GM12801 (cell line): ENCODE data around the gene ANKRD31.

ENCODE experiments used
- CTCF ChIP-seq: IDR thresholded peaks from one replicate; pipeline ENCODE4 v1.5.1; 2011; ENCODE audit warnings: control low read depth; ENCODE audit not compliant: insufficient read length; ENCODE audit errors: extremely low read depth

ANKRD31 gene

DNA sequence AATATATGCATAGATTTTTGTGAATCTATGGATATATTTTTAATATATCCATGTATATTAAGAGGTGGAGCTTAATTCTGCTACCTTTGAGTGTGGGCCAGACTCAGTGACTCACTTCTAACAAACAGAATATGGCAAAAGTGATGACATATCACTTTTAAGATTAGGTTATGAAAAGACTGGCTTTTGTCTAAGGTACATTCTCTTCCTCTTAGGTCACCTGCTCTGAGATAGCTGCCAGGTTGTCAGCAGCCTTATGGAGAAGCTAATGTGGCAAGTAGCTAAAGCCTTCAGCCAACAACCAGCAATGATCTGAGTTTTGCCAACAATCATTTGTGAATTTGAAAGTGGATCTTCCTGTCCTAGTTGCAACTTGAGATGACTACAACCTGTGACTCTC lies 83.8 kb downstream of the ANKRD31 start:
- TF ChIP-seq CTCF, result no peak

- TF ChIP-seq CTCF, result no peak
Observed at GRCh38 chr5:75148051-75148450, 88.6 kb downstream of the ANKRD31 start.

DNA sequence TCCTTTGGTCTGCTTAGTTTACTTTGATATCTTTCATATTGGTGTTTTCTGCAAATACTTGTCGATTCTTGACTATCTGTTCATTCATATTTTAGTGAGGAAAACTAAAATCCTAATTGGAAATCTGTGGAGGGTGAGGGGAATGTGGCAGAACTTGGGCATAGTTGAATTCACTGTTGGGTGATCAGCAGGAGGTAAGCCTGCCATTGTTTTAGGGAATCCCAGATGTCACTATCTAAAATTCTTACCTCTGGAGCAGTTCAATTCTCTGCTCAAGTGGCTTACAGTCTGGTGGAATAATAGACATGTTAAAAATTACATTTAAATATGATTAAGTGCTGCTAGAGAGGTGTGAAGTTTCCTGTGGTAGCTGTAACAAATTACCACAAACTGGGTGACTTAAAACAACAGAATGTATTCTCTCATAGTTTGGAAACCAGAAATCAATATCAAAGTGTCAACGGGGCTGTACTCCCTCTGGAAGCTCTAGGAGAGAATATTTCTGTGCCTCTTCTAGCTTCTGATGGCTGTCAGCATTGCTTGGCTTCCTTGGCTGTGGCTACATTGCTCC lies 94.0 kb downstream of the ANKRD31 start:
- no peak for TF ChIP-seq CTCF

DNA sequence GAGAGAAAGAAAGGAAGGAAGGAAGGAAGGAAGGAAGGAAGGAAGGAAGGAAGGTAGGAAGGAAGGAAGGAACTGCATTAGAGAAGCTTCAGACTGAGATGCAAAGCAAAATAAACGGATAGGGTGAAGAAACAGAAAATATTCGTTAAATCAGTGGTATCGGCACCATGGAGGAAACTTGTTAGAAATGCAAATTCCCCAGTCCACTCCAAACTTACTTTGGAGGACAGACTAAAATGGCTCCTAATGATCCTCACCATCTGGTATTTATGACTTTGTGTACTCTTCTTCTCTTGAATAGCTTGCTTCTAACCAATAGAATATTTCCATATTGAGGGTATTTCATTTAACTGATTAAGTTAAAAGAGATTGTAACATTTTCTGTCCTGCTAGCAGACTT lies 96.4 kb downstream of the ANKRD31 start:
- no peak for TF ChIP-seq CTCF

DNA sequence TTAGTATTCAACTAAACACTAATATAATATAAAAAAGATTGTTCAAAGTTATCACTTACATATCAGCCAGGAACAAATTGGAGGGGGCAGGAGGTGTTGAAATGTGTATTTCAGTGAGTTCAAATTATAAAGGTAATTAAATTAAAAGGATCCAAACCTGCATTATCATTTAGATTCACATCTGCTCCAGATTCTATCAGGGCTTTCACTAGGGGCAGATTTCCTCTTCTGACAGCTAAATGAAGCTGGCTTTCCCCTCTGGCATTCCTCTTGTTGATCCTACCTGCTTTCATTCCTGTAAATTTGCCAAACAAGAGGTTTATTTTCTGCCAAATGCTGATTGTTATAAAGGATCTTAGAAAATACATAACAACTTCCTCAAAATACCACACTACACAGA lies 98.0 kb downstream of the ANKRD31 start:
- no peak for TF ChIP-seq CTCF

DNA sequence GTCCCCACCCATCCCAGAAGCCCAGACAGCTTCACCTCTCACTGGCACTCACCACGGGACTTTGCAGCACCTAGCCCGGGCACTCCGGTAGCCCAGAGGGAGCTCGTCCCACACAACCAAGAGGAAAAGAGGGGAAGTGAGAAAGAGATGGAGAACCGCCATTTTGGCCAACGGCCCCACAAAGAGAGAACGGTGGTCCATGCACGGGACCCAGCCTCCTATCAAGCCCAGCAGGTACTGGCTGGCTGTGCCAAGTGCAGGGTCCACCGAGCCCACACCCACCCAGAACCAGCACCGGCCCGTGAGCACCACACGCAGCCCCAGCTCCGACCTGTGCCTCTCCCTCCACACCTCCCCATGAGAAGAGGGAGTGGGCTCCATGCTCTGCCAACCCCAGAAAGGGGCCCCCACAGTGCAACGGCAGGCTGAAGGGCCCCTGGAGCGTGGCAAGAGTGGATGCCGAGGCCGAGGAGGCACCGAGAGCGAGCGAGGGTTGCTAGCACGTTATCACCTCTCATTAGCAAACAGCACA lies 105.8 kb downstream of the ANKRD31 start:
- TF ChIP-seq CTCF, result no peak

- no peak for TF ChIP-seq CTCF
Observed at GRCh38 chr5:75116856-75117255, 119.8 kb downstream of the ANKRD31 start.
